GM23338 (cell line): ENCODE measurements around the gene NPW. TPM values are rescaled to one million over a fixed set of nuclear protein-coding genes. Genes with fewer than 3 reads are reported as not detected.

Experiments
- ATAC-seq: fragments of 200-7000 bp; cut with Tn5 transposase; 3 replicates; pipeline ENCODE4 v1.9.1; 2020
- DNase-seq: peaks from one replicate; pipeline ENCODE4 v3.0.0-alpha.2; 2015; ENCODE audit warnings: low spot score
- H2AFZ ChIP-seq: fragments of 200-600 bp; sonication (generic); 2 replicates; pipeline ENCODE4 v1.8.0; 2016; ENCODE audit warnings: antibody characterized with exemption, mild to moderate bottlenecking, moderate library complexity
- H3F3A ChIP-seq: fragments of 200-600 bp; sonication (generic); replicated peaks from 2 replicates; pipeline ENCODE4 v1.8.0; 2017; ENCODE audit warnings: antibody characterized with exemption, mixed run types, low read depth
- H3K27ac ChIP-seq: fragments of 200-600 bp; sonication (generic); 2 replicates; pipeline ENCODE4 v1.6.1; 2016; ENCODE audit warnings: low read depth
- H3K27me3 ChIP-seq: fragments of 200-600 bp; sonication (generic); 2 replicates; pipeline ENCODE4 v1.8.0; 2016; ENCODE audit warnings: mild to moderate bottlenecking, mixed run types, moderate library complexity; ENCODE audit not compliant: insufficient read depth
- H3K36me3 ChIP-seq: fragments of 200-600 bp; sonication (generic); 2 replicates; pipeline ENCODE4 v1.8.0; 2016; ENCODE audit warnings: mild to moderate bottlenecking; ENCODE audit not compliant: insufficient read depth
- H3K4me1 ChIP-seq: fragments of 200-600 bp; sonication (generic); 2 replicates; pipeline ENCODE4 v1.8.0; 2016; ENCODE audit warnings: mild to moderate bottlenecking, moderate library complexity; ENCODE audit not compliant: insufficient read depth
- H3K4me2 ChIP-seq: fragments of 200-600 bp; sonication (generic); 2 replicates; pipeline ENCODE4 v1.7.1; 2017; ENCODE audit warnings: mixed run types
- H3K4me3 ChIP-seq: fragments of 200-600 bp; sonication (generic); 2 replicates; pipeline ENCODE4 v1.6.1; 2016; ENCODE audit warnings: mixed run types
- H3K79me2 ChIP-seq: fragments of 200-600 bp; sonication (generic); replicated peaks from 2 replicates; pipeline ENCODE4 v1.8.0; 2017; ENCODE audit warnings: mild to moderate bottlenecking; ENCODE audit not compliant: insufficient read depth
- H3K9me2 ChIP-seq: fragments of 200-600 bp; sonication (generic); 2 replicates; pipeline ENCODE4 v1.8.0; 2017; ENCODE audit not compliant: insufficient read depth
- H4K20me1 ChIP-seq: fragments of 200-600 bp; sonication (generic); replicated peaks from 2 replicates; pipeline ENCODE4 v1.8.0; 2017; ENCODE audit warnings: mild to moderate bottlenecking; ENCODE audit not compliant: insufficient read depth
- H3K27ac Mint-ChIP-seq: 2 replicates; pipeline ENCODE4 v1.8.0; 2020; ENCODE audit warnings: inconsistent platforms, mild to moderate bottlenecking, moderate library complexity, mixed read lengths
- H3K27me3 Mint-ChIP-seq: 3 replicates; pipeline ENCODE4 v1.8.0; 2022; ENCODE audit warnings: low read depth, mild to moderate bottlenecking, moderate library complexity, mixed read lengths, inconsistent platforms; ENCODE audit not compliant: insufficient read depth, poor library complexity
- H3K36me3 Mint-ChIP-seq: 3 replicates; pipeline ENCODE4 v1.8.0; 2021; ENCODE audit warnings: low read depth, mild to moderate bottlenecking, inconsistent platforms, moderate library complexity, mixed read lengths
- H3K4me1 Mint-ChIP-seq: 3 replicates; pipeline ENCODE4 v1.8.0; 2020; ENCODE audit warnings: mild to moderate bottlenecking, inconsistent platforms, mixed read lengths
- H3K4me3 Mint-ChIP-seq: 3 replicates; pipeline ENCODE4 v1.8.0; 2021; ENCODE audit warnings: moderate library complexity, mild to moderate bottlenecking, inconsistent platforms, mixed read lengths
- H3K9me3 Mint-ChIP-seq: 3 replicates; pipeline ENCODE4 v1.8.0; 2020; ENCODE audit warnings: moderate library complexity, mild to moderate bottlenecking, inconsistent platforms, mixed read lengths
- CREB1 ChIP-seq: fragments of 250-450 bp; sonication (Bioruptor Pico); IDR thresholded peaks from 2 replicates; pipeline ENCODE4 v1.5.0; 2020; ENCODE audit warnings: low read depth, mild to moderate bottlenecking, moderate library complexity
- EZH2 ChIP-seq: fragments of 200-600 bp; sonication (generic); IDR thresholded peaks from one replicate; pipeline ENCODE4 v1.8.0; 2017; ENCODE audit warnings: antibody characterized with exemption, mild to moderate bottlenecking, low read depth; ENCODE audit not compliant: unreplicated experiment
- EZH2phosphoT487 ChIP-seq: fragments of 200-600 bp; sonication (generic); IDR thresholded peaks from one replicate; pipeline ENCODE4 v1.8.1; 2018; ENCODE audit warnings: antibody characterized with exemption; ENCODE audit not compliant: unreplicated experiment
- JUNB ChIP-seq: IDR thresholded peaks from one replicate; pipeline ENCODE4 v1.6.1; 2016; ENCODE audit warnings: antibody characterized with exemption; ENCODE audit not compliant: unreplicated experiment
- NANOG ChIP-seq: IDR thresholded peaks from 2 replicates; pipeline ENCODE4 v1.6.1; 2016; ENCODE audit warnings: antibody characterized with exemption, borderline replicate concordance
- POLR2AphosphoS5 ChIP-seq: IDR thresholded peaks from 2 replicates; pipeline ENCODE4 v1.6.1; 2016; ENCODE audit warnings: antibody characterized with exemption, low read depth
- STAT1 ChIP-seq: IDR thresholded peaks from one replicate; pipeline ENCODE4 v1.6.1; 2016; ENCODE audit warnings: antibody characterized with exemption; ENCODE audit not compliant: unreplicated experiment
- ZNF114 ChIP-seq: fragments of 250-450 bp; sonication (Bioruptor Pico); IDR thresholded peaks from 2 replicates; pipeline ENCODE4 v1.5.0; 2020; ENCODE audit warnings: mild to moderate bottlenecking, moderate library complexity
- ZNF331 ChIP-seq: fragments of 250-450 bp; sonication (Bioruptor Pico); IDR thresholded peaks from 2 replicates; pipeline ENCODE4 v1.5.0; 2020; ENCODE audit warnings: low read depth, mild to moderate bottlenecking, moderate library complexity
- polyA plus RNA-seq: library from polyadenylated mRNA; unstranded; fragments of >200 nt; fragmentation: Nextera tagmentation; extraction: Ambion mirVana; gene quantifications from 2 replicates; pipeline ENCODE4 v1.2.1, GENCODE V29; 2016
- total RNA-seq: library from RNA; depleted of rRNA; stranded (reverse); fragments of >200 nt; shearing (Covaris generic); gene quantifications from 2 replicates; pipeline ENCODE4 v1.2.3, GENCODE V29; 2014
- TF ChIP-seq, protein P1 (sequence below): fragments of 250-450 bp; sonication (Bioruptor Pico); IDR thresholded peaks from 2 replicates; pipeline ENCODE4 v1.5.0; 2020; ENCODE audit warnings: mild to moderate bottlenecking, moderate library complexity
- TF ChIP-seq, protein P2 (sequence below): IDR thresholded peaks from one replicate; pipeline ENCODE4 v1.6.1; 2018; ENCODE audit warnings: antibody characterized with exemption; ENCODE audit not compliant: unreplicated experiment
- TF ChIP-seq, protein P3 (sequence below), 2 experiments: fragments of 200-600 bp in 1 of 2; sonication (generic) in 1 of 2; conservative IDR thresholded peaks; 2 replicates each; pipeline versions ENCODE4 v1.5.1 to v1.6.1; 2016 to 2017; ENCODE audit warnings: antibody characterized with exemption in 2 of 2, low read depth in 2 of 2, mild to moderate bottlenecking in 2 of 2, moderate library complexity in 1 of 2
- TF ChIP-seq, protein P4 (sequence below): IDR thresholded peaks from 2 replicates; pipeline ENCODE4 v1.6.1; 2016; ENCODE audit warnings: antibody characterized with exemption

Gene NPW
- total and polyA plus RNA-seq, 2 experiments from 2014 or later: 4.5 to 37.6 TPM

DNA sequence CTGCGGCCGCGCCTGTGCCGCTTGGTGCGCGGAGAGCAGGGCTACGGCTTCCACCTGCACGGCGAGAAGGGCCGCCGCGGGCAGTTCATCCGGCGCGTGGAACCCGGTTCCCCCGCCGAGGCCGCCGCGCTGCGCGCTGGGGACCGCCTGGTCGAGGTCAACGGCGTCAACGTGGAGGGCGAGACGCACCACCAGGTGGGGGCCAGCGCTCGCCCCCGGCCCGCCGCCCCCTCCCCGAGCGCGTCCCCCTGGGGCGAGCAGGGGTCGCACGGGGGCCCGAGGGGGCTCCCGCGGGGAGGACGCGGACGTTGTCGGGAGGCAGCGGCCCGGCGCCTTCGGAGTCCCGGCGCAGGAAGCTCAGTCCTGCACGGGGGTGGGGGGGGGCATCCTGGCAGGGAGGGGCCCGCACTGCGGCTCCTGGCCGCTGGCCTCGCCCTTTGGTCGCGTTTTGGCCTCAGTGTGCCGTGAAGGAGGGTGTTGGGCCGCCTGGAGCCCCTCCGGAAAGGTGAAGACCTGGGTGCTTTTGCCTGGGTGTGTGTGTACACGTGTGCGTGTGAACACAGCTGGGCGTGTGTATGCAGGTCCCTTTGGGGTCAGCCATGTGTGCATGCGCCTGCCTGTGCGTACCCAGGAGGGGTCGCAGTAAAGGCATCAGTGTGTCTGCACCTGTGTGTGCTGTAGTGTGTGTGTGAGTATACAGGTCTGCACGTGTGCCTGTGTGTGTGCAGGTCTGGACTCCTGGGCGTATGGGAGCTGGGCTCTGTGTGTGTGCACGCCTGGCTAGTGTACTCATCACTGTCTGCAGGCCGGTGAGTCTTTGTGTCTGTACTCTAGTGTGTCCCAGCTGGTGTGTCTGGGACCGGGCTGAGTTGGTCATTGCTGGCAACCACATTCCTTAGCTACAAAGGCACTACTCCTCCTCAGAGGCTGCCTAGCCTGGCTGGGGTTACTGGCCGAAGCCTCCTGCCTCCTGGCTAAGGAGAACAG is 7.7 kb downstream of the NPW start:
- H3K4me3 Mint-ChIP-seq: peak overlapping the region; percentile 81
- Histone ChIP-seq H3K79me2 (no peaks in the 10 kb centered on the region), H3K4me1 (no peaks in the 10 kb centered on the region; the same call in 1 of the 2 replicates), H3K27me3 (peaks cover 36% of the 10 kb centered on the region), H2AFZ (peak overlapping the region; percentile 72; the same call in 1 of the 2 replicates), H3K36me3 (no peaks in the 10 kb centered on the region), H4K20me1 (no peaks in the 10 kb centered on the region), H3K27ac (no peak overlapping the region), H3K4me3 (peak overlapping the region; percentile 60), H3K4me2 (peak overlapping the region; percentile 85), H3F3A (peaks cover 5% of the 10 kb centered on the region), H3K9me2 (no peaks in the 10 kb centered on the region)
- H3K27ac Mint-ChIP-seq: no peak overlapping the region
- peaks cover 3% of the 10 kb centered on the region; the same call in 1 of the 3 replicates for H3K36me3 Mint-ChIP-seq
- H3K9me3 Mint-ChIP-seq: no peaks in the 10 kb centered on the region
- H3K27me3 Mint-ChIP-seq: peaks cover 14% of the 10 kb centered on the region
- ATAC-seq (no peak), DNase-seq (no peak)
- TF ChIP-seq, protein P1, sequence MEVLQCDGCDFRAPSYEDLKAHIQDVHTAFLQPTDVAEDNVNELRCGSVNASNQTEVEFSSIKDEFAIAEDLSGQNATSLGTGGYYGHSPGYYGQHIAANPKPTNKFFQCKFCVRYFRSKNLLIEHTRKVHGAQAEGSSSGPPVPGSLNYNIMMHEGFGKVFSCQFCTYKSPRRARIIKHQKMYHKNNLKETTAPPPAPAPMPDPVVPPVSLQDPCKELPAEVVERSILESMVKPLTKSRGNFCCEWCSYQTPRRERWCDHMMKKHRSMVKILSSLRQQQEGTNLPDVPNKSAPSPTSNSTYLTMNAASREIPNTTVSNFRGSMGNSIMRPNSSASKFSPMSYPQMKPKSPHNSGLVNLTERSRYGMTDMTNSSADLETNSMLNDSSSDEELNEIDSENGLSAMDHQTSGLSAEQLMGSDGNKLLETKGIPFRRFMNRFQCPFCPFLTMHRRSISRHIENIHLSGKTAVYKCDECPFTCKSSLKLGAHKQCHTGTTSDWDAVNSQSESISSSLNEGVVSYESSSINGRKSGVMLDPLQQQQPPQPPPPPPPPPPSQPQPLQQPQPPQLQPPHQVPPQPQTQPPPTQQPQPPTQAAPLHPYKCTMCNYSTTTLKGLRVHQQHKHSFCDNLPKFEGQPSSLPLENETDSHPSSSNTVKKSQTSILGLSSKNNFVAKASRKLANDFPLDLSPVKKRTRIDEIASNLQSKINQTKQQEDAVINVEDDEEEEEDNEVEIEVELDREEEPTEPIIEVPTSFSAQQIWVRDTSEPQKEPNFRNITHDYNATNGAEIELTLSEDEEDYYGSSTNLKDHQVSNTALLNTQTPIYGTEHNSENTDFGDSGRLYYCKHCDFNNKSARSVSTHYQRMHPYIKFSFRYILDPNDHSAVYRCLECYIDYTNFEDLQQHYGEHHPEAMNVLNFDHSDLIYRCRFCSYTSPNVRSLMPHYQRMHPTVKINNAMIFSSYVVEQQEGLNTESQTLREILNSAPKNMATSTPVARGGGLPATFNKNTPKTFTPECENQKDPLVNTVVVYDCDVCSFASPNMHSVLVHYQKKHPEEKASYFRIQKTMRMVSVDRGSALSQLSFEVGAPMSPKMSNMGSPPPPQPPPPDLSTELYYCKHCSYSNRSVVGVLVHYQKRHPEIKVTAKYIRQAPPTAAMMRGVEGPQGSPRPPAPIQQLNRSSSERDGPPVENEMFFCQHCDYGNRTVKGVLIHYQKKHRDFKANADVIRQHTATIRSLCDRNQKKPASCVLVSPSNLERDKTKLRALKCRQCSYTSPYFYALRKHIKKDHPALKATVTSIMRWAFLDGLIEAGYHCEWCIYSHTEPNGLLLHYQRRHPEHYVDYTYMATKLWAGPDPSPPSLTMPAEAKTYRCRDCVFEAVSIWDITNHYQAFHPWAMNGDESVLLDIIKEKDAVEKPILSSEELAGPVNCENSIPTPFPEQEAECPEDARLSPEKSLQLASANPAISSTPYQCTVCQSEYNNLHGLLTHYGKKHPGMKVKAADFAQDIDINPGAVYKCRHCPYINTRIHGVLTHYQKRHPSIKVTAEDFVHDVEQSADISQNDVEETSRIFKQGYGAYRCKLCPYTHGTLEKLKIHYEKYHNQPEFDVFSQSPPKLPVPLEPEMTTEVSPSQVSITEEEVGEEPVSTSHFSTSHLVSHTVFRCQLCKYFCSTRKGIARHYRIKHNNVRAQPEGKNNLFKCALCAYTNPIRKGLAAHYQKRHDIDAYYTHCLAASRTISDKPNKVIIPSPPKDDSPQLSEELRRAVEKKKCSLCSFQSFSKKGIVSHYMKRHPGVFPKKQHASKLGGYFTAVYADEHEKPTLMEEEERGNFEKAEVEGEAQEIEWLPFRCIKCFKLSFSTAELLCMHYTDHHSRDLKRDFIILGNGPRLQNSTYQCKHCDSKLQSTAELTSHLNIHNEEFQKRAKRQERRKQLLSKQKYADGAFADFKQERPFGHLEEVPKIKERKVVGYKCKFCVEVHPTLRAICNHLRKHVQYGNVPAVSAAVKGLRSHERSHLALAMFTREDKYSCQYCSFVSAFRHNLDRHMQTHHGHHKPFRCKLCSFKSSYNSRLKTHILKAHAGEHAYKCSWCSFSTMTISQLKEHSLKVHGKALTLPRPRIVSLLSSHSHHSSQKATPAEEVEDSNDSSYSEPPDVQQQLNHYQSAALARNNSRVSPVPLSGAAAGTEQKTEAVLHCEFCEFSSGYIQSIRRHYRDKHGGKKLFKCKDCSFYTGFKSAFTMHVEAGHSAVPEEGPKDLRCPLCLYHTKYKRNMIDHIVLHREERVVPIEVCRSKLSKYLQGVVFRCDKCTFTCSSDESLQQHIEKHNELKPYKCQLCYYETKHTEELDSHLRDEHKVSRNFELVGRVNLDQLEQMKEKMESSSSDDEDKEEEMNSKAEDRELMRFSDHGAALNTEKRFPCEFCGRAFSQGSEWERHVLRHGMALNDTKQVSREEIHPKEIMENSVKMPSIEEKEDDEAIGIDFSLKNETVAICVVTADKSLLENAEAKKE (CRISPR knock-in tag): no peak
- no peak for TF ChIP-seq EZH2
- TF ChIP-seq, protein P2, sequence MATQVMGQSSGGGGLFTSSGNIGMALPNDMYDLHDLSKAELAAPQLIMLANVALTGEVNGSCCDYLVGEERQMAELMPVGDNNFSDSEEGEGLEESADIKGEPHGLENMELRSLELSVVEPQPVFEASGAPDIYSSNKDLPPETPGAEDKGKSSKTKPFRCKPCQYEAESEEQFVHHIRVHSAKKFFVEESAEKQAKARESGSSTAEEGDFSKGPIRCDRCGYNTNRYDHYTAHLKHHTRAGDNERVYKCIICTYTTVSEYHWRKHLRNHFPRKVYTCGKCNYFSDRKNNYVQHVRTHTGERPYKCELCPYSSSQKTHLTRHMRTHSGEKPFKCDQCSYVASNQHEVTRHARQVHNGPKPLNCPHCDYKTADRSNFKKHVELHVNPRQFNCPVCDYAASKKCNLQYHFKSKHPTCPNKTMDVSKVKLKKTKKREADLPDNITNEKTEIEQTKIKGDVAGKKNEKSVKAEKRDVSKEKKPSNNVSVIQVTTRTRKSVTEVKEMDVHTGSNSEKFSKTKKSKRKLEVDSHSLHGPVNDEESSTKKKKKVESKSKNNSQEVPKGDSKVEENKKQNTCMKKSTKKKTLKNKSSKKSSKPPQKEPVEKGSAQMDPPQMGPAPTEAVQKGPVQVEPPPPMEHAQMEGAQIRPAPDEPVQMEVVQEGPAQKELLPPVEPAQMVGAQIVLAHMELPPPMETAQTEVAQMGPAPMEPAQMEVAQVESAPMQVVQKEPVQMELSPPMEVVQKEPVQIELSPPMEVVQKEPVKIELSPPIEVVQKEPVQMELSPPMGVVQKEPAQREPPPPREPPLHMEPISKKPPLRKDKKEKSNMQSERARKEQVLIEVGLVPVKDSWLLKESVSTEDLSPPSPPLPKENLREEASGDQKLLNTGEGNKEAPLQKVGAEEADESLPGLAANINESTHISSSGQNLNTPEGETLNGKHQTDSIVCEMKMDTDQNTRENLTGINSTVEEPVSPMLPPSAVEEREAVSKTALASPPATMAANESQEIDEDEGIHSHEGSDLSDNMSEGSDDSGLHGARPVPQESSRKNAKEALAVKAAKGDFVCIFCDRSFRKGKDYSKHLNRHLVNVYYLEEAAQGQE: no peak
- no peak for TF ChIP-seq CREB1 (CRISPR knock-in tag)
- TF ChIP-seq STAT1: no peak
- no peak for TF ChIP-seq ZNF331 (CRISPR knock-in tag)
- no peak for TF ChIP-seq JUNB
- TF ChIP-seq POLR2AphosphoS5: no peak
- no peak for TF ChIP-seq NANOG
- TF ChIP-seq ZNF114 (CRISPR knock-in tag): no peak
- TF ChIP-seq EZH2phosphoT487: no peak
- TF ChIP-seq, protein P3, sequence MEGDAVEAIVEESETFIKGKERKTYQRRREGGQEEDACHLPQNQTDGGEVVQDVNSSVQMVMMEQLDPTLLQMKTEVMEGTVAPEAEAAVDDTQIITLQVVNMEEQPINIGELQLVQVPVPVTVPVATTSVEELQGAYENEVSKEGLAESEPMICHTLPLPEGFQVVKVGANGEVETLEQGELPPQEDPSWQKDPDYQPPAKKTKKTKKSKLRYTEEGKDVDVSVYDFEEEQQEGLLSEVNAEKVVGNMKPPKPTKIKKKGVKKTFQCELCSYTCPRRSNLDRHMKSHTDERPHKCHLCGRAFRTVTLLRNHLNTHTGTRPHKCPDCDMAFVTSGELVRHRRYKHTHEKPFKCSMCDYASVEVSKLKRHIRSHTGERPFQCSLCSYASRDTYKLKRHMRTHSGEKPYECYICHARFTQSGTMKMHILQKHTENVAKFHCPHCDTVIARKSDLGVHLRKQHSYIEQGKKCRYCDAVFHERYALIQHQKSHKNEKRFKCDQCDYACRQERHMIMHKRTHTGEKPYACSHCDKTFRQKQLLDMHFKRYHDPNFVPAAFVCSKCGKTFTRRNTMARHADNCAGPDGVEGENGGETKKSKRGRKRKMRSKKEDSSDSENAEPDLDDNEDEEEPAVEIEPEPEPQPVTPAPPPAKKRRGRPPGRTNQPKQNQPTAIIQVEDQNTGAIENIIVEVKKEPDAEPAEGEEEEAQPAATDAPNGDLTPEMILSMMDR (conservative IDR thresholded peaks at IDR 0.05; ENCODE audit: low read depth in 2 of 2): no peak
- TF ChIP-seq, protein P4, sequence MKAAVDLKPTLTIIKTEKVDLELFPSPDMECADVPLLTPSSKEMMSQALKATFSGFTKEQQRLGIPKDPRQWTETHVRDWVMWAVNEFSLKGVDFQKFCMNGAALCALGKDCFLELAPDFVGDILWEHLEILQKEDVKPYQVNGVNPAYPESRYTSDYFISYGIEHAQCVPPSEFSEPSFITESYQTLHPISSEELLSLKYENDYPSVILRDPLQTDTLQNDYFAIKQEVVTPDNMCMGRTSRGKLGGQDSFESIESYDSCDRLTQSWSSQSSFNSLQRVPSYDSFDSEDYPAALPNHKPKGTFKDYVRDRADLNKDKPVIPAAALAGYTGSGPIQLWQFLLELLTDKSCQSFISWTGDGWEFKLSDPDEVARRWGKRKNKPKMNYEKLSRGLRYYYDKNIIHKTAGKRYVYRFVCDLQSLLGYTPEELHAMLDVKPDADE: no peak
- peaks cover 12% of the 10 kb centered on the region for H3K4me1 Mint-ChIP-seq
